ENCODE results near the gene GCLM.
A peak's percentile ranks its signal among the peaks of the same experiment; 100 is the strongest.

GRCh38 chr1:93909146-93910050 is at the start of gene GCLM:
- TF ChIP-seq CTCF (IDR thresholded peaks at IDR 0.05), result peak; percentile 40 to 87 (median 52)
- no peak for TF ChIP-seq EP300 (IDR thresholded peaks at IDR 0.05)
- no peak for TF ChIP-seq POLR2A (IDR thresholded peaks at IDR 0.05)
- TF ChIP-seq POLR2AphosphoS5 (IDR thresholded peaks at IDR 0.05), result peak in 3 of 4 donors; percentile 71 to 87 (median 75)

Measured in sigmoid colon (tissue), 4 donors.